ENCODE results near the gene TNFAIP8.

DNA sequence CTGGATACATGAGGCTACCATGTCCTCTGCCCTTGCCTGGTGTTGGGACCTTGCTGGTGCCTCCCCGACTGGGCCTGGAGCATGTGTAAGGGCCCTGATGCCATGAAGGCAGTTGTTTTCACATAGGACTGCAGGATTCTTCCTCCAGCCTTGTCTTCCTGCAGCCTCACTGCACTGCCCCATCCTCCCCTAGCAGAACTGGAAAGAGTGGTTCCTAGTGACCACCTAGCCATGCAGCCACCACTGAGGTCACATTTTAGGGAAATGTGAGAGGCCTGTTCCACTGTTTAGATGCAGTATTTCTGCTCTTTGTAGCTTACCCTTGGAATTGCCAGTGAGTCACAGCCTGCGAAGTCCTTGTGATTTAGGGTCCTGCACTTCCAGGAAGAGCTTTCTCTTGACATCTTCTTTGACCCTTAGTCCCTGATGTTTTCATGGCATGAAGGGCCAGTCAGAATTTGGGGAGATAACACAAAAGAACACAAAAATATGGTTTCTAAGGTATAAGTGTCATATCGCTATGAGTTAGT is 24.2 kb upstream of the TNFAIP8 start:
- TF ChIP-seq, protein P1, sequence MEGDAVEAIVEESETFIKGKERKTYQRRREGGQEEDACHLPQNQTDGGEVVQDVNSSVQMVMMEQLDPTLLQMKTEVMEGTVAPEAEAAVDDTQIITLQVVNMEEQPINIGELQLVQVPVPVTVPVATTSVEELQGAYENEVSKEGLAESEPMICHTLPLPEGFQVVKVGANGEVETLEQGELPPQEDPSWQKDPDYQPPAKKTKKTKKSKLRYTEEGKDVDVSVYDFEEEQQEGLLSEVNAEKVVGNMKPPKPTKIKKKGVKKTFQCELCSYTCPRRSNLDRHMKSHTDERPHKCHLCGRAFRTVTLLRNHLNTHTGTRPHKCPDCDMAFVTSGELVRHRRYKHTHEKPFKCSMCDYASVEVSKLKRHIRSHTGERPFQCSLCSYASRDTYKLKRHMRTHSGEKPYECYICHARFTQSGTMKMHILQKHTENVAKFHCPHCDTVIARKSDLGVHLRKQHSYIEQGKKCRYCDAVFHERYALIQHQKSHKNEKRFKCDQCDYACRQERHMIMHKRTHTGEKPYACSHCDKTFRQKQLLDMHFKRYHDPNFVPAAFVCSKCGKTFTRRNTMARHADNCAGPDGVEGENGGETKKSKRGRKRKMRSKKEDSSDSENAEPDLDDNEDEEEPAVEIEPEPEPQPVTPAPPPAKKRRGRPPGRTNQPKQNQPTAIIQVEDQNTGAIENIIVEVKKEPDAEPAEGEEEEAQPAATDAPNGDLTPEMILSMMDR (IDR thresholded peaks at IDR 0.05) = no peak
- TF ChIP-seq ELF4 (CRISPR knock-in tag; IDR thresholded peaks at IDR 0.05; ENCODE audit: low read depth) (no peak), KAT7 (CRISPR knock-in tag; IDR thresholded peaks at IDR 0.05; ENCODE audit: borderline replicate concordance) (no peak), MAX (CRISPR knock-in tag; IDR thresholded peaks at IDR 0.05) (no peak), TCF7 (CRISPR knock-in tag; IDR thresholded peaks at IDR 0.05; ENCODE audit: low read depth) (no peak), CREB1 (CRISPR knock-in tag; IDR thresholded peaks at IDR 0.05) (no peak), ZNF219 (CRISPR knock-in tag; IDR thresholded peaks at IDR 0.05; ENCODE audit: borderline replicate concordance) (no peak), FOXP1 (CRISPR knock-in tag; IDR thresholded peaks at IDR 0.05; ENCODE audit: borderline replicate concordance) (no peak)
- TF ChIP-seq, protein P2, sequence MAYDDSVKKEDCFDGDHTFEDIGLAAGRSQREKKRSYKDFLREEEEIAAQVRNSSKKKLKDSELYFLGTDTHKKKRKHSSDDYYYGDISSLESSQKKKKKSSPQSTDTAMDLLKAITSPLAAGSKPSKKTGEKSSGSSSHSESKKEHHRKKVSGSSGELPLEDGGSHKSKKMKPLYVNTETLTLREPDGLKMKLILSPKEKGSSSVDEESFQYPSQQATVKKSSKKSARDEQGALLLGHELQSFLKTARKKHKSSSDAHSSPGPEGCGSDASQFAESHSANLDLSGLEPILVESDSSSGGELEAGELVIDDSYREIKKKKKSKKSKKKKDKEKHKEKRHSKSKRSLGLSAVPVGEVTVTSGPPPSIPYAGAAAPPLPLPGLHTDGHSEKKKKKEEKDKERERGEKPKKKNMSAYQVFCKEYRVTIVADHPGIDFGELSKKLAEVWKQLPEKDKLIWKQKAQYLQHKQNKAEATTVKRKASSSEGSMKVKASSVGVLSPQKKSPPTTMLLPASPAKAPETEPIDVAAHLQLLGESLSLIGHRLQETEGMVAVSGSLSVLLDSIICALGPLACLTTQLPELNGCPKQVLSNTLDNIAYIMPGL (CRISPR knock-in tag; IDR thresholded peaks at IDR 0.05) = no peak

All from WTC11 (cell line).